Fibroblast of pulmonary artery (primary cell): ENCODE measurements around the gene CTNNA3.

Experiments
- DNase-seq: peaks from one replicate; pipeline ENCODE4 v3.0.0-alpha.2; 2010; ENCODE audit warnings: low read depth
- H3K4me3 ChIP-seq: replicated peaks from 2 replicates; pipeline ENCODE4 v1.5.1; 2011; ENCODE audit warnings: low read depth, mild to moderate bottlenecking, control low read depth, low read length, moderate library complexity
- TF ChIP-seq, protein P1 (sequence below): IDR thresholded peaks from 2 replicates; pipeline ENCODE4 v1.5.1; 2011; ENCODE audit warnings: mild to moderate bottlenecking, control low read depth, low read length, inconsistent platforms; ENCODE audit errors: missing control alignments

CTNNA3 gene

GRCh38 chr10:66575251-66575855, 1120.6 kb downstream of the CTNNA3 start:
- DNase-seq = no peak
- no peak overlapping the region for H3K4me3 ChIP-seq
- TF ChIP-seq, protein P1, sequence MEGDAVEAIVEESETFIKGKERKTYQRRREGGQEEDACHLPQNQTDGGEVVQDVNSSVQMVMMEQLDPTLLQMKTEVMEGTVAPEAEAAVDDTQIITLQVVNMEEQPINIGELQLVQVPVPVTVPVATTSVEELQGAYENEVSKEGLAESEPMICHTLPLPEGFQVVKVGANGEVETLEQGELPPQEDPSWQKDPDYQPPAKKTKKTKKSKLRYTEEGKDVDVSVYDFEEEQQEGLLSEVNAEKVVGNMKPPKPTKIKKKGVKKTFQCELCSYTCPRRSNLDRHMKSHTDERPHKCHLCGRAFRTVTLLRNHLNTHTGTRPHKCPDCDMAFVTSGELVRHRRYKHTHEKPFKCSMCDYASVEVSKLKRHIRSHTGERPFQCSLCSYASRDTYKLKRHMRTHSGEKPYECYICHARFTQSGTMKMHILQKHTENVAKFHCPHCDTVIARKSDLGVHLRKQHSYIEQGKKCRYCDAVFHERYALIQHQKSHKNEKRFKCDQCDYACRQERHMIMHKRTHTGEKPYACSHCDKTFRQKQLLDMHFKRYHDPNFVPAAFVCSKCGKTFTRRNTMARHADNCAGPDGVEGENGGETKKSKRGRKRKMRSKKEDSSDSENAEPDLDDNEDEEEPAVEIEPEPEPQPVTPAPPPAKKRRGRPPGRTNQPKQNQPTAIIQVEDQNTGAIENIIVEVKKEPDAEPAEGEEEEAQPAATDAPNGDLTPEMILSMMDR = no peak

DNA sequence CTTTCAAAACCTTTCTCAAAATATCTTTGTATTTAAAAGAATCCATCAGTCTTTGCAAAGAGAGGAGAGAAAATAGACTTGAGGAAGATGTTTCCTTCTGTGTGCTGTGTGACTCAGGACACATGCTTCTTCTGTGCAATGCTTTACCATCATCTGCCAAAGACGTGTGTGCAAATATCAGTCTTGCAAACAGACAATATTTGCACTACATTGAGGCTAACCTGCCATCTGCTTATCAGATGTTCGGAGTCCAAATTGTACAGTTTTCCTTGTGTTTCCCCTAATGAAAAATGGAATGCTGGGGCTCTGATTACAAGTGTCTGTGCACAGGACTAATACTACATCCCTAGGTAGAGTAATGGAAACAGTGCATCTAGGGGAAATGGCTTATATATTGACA, 1123.3 kb downstream of the CTNNA3 start:
- TF ChIP-seq, protein P1 = no peak
- DNase-seq = no peak
- H3K4me3 ChIP-seq = no peak overlapping the region

DNA sequence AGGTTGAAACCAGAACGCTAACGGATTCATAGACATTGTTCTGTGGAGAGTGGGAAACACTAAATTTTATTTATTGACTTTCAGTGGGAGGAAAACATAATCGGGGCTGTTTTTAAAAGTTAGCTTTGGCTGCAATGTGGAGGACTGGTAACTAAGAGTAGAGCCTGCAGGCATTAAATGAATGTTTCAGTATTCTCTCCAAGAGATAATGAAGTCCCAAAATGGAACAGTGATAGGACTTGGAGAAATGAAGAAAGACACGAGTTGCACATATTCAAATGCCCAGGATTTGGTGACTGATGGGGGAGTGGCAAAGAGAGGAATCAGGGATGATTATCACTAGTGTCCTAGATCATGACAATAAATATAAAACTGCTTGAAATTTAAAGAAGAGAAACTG, 1130.0 kb downstream of the CTNNA3 start:
- TF ChIP-seq, protein P1 = no peak
- DNase-seq = no peak
- H3K4me3 ChIP-seq = no peak overlapping the region

DNA sequence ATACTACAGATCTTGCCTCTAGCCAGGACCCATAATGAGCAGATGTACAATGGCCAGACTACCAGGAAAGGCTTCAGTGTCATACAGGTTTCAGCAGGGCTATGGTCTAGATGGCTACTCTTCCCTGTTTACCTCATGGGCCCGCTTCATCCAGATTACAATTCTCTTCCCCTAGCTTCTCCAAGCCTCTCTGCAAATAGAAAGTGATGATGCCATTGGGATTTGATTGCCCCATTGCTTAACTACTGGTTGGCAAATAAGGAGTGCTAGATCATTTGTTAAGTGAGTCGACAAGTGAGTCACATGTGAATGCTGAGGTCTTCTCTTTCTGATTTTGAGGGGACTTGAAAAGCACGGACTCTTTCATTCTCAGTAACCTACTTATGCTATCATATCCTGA, 1131.7 kb downstream of the CTNNA3 start:
- no peak overlapping the region for H3K4me3 ChIP-seq
- TF ChIP-seq, protein P1 = no peak
- no peak for DNase-seq

GRCh38 chr10:66555061-66555460, 1140.9 kb downstream of the CTNNA3 start:
- H3K4me3 ChIP-seq = no peak overlapping the region
- DNase-seq = peak; percentile 0
- TF ChIP-seq, protein P1 = no peak

GRCh38 chr10:66552331-66552730, 1143.7 kb downstream of the CTNNA3 start:
- TF ChIP-seq, protein P1 = no peak
- H3K4me3 ChIP-seq = no peak overlapping the region
- no peak for DNase-seq

- DNase-seq = no peak
- TF ChIP-seq, protein P1 = no peak
- no peak overlapping the region for H3K4me3 ChIP-seq
These were observed 1145.6 kb downstream of the CTNNA3 start for GRCh38 chr10:66550351-66550750.
